SU-DHL-6 (cell line): ENCODE measurements around the gene TBC1D28.
"Not testable (repeated sequence)": the region's sequence is repeated elsewhere in the genome, so short reads cannot be mapped to it uniquely, and the experiment has no call there.

Experiments
- EZH2phosphoT487 ChIP-seq: fragments of 200-600 bp; sonication (generic), shearing (Covaris generic); conservative IDR thresholded peaks from 2 replicates; pipeline ENCODE4 v1.6.1; 2018; ENCODE audit warnings: mild to moderate bottlenecking, antibody characterized with exemption, low read length, moderate library complexity, mixed read lengths
- TF ChIP-seq, protein P1 (sequence below): fragments of 200-600 bp; sonication (generic); IDR thresholded peaks from one replicate; pipeline ENCODE4 v1.5.1; 2017; ENCODE audit warnings: antibody characterized with exemption, mild to moderate bottlenecking, low read length, moderate library complexity; ENCODE audit not compliant: insufficient read depth, poor library complexity, severe bottlenecking

DNA sequence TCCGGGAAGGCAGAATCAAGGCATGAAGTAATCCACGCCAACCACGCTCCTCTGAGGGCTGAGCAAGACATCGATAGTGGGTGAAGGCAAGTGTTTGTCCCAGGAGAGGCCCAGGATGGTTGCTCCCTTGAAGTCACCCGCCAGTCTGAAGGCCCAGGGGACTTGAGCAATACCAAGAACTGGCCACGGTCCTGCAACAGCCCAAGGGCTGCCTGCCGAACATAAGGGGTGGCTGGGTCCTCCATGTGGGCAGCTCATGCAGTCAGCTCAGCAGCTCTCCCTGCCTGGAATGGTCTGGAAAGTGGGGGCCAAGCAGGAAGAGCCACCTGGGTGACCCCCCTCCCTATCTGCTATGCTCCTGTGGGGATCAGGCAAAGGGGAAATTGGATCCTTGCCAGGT lies 8.4 kb downstream of the TBC1D28 start:
- TF ChIP-seq EZH2phosphoT487 = not testable (repeated sequence)
- TF ChIP-seq, protein P1, sequence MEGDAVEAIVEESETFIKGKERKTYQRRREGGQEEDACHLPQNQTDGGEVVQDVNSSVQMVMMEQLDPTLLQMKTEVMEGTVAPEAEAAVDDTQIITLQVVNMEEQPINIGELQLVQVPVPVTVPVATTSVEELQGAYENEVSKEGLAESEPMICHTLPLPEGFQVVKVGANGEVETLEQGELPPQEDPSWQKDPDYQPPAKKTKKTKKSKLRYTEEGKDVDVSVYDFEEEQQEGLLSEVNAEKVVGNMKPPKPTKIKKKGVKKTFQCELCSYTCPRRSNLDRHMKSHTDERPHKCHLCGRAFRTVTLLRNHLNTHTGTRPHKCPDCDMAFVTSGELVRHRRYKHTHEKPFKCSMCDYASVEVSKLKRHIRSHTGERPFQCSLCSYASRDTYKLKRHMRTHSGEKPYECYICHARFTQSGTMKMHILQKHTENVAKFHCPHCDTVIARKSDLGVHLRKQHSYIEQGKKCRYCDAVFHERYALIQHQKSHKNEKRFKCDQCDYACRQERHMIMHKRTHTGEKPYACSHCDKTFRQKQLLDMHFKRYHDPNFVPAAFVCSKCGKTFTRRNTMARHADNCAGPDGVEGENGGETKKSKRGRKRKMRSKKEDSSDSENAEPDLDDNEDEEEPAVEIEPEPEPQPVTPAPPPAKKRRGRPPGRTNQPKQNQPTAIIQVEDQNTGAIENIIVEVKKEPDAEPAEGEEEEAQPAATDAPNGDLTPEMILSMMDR = not testable (repeated sequence)
